HG03175 (cell line): Measurements from ENCODE around the gene COQ9.
A peak's percentile ranks its signal among the peaks of the same experiment; 100 is the strongest.
"Not testable (repeated sequence)": the region's sequence is repeated elsewhere in the genome, so short reads cannot be mapped to it uniquely, and the experiment has no call there.

ENCODE experiments used
- ATAC-seq: cut with Tn5 transposase; IDR thresholded peaks from one replicate; pipeline ENCODE4 v1.9.1; 2021; ENCODE audit warnings: mild to moderate bottlenecking, moderate library complexity; ENCODE audit not compliant: unreplicated experiment

The COQ9 gene

GRCh38 chr16:57424583-57424982, 22.7 kb upstream of the COQ9 start:
- ATAC-seq = no peak

- ATAC-seq = no peak
Observed at GRCh38 chr16:57426356-57426755, 20.9 kb upstream of the COQ9 start.

DNA sequence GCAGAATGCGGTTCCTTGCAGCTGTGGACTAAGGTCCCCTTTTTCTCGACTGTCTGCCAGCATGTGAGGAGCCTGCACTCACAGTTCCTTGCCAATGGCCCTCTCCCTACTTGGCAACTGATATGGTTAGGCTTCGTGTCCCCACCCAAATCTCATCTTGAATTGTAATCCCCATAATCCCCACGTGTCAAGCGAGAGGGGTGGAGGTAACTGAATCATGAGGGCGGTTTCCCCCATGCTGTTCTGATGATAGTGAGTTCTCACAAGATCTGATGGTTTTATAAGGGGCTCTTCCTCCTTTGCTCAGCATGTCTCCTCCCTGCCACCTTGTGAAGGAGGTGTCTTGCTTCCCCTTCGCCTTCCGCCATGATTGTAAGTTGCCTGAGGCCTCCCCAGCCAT, 20.0 kb upstream of the COQ9 start:
- no peak for ATAC-seq

DNA sequence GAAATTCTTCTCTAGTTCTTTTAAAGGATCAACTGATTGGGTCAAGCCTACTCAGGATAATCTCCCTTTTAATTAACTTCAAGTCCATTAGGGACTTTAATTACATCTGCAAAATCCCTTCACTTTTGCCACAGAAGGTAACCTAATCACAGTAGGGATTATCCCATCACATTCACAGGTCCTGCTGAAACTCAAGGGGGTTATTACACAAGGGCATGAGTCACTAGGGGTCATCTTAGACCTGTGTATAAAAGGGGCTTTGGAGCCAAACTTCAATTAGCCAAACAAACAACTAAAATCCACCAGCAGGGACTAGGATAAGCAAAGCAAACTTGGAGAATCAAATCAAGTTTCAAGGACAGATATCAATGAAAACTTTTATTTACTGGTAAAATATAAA, 19.5 kb upstream of the COQ9 start:
- no peak for ATAC-seq

DNA sequence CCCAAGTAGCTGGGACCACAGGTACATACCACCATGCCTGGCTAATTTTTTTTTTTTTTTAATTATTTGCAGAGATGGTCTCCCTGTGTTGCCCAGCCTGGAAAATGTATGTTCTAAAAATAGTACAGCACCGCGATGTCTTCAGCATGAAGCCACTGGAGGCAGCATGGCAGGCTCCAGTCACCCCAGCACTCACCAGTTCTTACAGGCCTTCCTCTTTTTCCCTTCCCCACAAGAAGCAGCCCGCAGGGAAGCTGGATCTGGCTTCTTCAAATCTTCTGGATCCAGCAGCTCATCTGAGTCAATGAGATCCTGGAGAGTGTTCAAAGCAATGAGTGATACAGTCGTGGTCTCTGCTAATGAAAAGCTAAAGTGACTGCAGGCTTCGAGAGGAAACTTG, 16.3 kb upstream of the COQ9 start:
- no peak for ATAC-seq

DNA sequence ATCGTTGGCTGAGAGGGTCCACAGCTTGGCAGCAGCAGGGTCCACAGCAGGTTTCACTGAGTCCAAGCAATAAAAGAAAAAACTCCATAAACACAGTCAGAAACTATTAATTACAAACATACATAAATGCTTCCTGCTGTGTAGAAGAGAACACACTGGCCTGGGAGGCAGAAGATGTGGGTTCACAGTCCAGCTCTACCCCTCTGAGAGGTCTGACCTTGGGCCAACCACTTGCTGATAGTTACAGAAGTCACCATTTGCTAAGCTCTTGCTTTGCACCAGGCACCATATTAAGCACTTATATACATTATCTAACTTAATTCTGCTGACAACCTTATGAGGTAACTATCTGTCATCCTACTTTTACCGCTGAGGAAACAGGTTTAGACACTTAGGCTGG, 14.8 kb upstream of the COQ9 start:
- no peak for ATAC-seq

DNA sequence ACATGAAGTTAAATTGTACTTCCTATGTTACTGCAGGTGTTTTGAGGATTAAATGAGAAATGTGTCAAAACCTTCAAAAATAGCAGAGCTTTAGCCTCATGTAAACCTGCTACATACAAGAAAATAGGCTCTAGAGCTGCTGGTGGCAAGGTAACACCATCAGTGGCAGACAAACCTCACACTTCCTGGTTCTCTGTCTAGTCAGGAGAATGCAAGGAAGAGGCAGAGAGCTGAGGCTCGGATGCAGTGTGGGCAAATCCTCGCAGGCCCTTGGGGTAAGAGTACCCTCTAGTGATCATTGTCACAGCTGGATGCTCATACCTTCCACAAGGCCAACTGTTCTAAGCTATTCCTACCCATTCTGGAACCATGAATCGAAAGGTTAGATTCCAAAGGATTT, 14.3 kb upstream of the COQ9 start:
- no peak for ATAC-seq

- no peak for ATAC-seq
Observed at GRCh38 chr16:57434003-57434402, 13.3 kb upstream of the COQ9 start.

- ATAC-seq = no peak
Observed at GRCh38 chr16:57435838-57436237, 11.4 kb upstream of the COQ9 start.

DNA sequence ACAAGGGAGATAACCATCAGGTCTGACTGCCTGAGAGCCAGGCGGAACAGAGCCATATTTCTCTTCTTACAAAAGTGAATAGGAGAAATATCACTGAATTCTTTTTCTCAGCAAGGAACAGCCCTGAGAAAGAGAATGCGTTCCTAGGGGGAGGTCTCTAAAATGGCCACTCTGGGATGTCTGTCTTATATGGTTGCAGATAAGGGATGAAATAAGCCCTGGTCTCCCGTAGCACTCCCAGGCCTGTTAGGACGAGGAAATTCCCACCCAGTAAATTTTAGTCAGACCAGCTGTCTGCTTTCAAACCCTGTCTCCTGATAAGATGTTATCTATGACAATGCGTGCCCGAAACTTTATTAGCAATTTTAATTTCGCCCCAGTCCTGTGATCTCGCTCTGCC, 7.3 kb upstream of the COQ9 start:
- ATAC-seq = not testable (repeated sequence)

- ATAC-seq = not testable (repeated sequence)
Observed at GRCh38 chr16:57440551-57440950, 6.7 kb upstream of the COQ9 start.

DNA sequence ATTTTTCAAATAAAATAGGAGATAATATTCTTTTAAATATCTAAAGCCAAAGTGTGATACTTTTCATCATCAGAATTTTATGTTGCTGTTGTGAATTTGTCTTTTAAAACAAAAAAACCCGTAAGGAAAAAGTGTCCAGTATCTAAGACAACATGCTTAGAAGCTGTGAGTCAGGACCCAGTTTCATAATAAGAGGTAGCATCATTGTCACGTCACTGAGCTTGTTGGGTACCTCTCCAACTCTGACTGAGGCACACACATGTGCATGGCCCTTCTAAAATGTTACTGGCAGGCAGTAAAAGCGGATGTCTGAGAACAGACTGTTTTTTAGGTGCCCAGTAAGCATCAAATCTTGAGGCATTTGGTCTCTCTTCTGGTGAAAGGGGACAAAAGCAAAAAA, 2.6 kb upstream of the COQ9 start:
- ATAC-seq = no peak

DNA sequence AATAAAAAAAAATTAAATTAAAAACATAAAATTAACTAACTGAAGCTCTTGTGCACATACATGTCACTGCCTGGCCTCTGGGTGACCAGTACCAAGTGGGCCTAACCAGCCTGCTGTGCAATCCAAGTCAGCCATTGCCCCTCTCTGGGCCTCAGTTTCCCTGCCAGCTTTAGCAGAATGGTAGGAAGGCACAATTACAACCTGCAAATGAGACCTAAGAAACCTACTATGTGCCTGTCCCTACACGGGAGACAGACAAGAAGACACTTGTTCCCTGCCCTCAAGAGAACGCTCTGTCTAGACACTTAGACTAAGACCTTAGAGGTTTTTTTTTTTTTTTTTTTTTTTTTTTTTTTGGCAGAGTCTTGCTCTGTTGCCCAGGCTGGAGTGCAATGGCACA, 1.8 kb upstream of the COQ9 start:
- no peak for ATAC-seq

DNA sequence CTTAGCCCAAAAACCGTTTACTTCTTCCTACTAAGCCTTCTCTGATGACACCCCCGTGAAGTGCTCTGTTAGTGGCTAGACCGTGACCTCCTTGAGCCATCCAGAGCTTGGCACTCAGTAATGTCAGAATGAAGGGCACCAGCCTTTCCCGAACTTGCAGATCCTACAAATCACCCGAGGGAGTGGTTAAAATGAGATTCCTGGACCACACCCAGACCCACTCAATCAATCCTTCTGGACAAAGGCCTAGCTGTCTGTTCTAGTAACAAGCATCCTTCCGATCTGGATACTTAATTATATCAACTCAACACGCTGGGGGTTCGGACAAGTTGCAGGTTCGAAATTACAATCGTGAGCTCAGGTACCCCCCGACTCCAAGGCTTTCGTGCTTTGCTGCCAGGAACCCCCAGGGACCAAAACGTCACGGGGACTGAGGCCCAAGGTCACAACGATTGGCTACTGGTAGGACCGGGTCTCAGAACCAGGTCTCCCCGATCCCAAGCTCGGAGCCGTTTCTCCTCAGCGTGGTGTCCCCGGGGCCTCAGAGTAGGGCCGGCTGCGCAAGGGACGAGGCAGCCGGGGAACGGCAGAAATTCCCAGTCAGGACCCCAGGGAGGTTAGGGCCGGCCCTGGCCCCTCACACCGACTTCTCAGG, 621 bp upstream of the COQ9 start:
- ATAC-seq = peak; percentile 49

GRCh38 chr16:57452021-57452420, 4.7 kb downstream of the COQ9 start:
- ATAC-seq = no peak

GRCh38 chr16:57462209-57462977, 15.1 kb downstream of the COQ9 start, which contains the start of gene POLR2C:
Gene POLR2C, plus strand, starts transcription at chr16:57462679. Its CDS starts 46 bp downstream, at chr16:57462725.
- ATAC-seq = peak; percentile 95

- ATAC-seq = no peak
Observed at GRCh38 chr16:57462978-57463362, 15.7 kb downstream of the COQ9 start.

GRCh38 chr16:57464523-57464922, 17.2 kb downstream of the COQ9 start:
- no peak for ATAC-seq

DNA sequence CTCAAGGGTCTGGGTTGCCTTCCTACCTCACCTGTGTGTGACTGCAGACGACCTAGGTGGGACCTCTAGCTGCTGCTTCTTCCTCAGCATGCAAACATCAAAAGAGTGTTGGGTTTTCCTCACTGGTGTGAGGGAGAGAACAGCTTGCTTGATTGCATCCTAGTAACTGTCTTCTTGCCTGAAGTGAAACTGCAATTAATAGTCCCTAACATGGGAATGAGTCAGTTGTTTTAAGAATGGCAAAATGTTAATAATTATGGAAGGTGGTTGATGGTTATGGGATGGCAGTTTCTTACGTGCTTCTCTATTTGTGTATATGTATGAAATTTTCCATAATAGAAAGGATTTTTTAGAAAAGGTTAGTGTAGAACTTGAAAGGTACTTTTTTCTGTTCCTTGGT, 21.1 kb downstream of the COQ9 start:
- ATAC-seq = no peak

DNA sequence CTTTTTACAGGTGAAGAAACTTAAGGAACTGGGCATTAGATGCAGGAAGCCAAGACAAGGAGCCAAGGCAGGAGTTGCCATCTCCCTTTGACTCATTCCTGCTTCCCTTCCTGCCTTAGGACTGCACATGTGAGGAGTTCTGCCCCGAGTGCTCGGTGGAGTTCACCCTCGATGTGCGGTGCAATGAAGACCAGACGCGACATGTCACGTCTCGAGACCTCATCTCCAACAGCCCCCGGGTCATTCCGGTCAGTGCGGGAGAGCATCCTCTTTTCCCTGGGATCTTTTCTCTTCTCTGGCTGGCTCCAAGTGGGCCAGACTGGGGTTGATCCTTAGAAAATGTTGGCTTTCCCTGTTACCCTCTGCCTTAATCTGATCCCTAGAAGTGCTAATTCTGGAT, 21.8 kb downstream of the COQ9 start:
- no peak for ATAC-seq

DNA sequence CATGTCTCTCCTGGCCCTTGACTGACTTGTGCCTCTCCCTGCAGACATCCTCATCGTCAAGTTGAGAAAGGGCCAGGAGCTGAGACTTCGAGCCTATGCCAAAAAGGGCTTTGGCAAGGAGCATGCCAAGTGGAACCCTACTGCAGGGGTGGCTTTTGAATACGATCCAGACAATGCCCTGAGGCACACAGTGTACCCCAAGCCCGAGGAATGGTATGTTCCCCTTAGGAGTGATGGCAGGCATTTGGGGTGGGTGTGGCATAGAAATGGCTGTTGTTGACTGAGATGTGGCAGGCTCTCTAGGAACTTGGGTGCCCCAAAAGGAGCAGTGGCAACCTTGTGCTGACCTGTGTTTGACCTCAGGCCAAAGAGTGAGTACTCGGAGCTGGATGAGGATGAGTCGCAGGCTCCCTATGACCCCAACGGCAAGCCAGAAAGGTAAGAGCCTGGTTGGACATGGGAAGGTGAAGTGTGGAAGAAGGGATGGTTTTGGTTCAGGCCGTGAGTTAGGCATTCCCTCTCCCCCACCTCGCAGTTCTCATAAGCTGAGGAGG, 22.7 kb downstream of the COQ9 start:
- no peak for ATAC-seq

DNA sequence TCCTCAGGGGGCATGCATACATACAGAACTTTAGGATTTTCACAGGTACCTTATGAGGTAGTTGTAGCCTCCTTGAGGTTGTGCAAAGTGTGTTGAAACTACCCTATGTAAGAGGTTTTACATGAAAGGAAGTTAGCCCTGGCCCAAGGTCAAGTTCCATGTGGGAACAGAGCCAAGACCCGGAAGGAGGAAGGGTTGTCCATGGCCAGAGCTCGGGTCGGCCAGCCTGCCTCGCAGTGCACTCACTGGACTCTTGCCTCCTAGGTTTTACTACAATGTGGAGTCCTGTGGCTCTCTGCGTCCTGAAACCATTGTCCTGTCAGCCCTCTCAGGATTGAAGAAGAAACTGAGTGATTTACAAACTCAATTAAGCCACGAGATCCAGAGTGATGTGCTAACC, 23.4 kb downstream of the COQ9 start:
- no peak for ATAC-seq
